HG03066 (cell line): Measurements from ENCODE around the gene NCBP3.

Experiments used
- ATAC-seq: cut with Tn5 transposase; IDR thresholded peaks from one replicate; pipeline ENCODE4 v1.9.1; 2021; ENCODE audit warnings: low read depth; ENCODE audit not compliant: unreplicated experiment

NCBP3 gene

GRCh38 chr17:3761036-3761917 lies 84.8 kb downstream of the NCBP3 start:
- ATAC-seq = no peak

DNA sequence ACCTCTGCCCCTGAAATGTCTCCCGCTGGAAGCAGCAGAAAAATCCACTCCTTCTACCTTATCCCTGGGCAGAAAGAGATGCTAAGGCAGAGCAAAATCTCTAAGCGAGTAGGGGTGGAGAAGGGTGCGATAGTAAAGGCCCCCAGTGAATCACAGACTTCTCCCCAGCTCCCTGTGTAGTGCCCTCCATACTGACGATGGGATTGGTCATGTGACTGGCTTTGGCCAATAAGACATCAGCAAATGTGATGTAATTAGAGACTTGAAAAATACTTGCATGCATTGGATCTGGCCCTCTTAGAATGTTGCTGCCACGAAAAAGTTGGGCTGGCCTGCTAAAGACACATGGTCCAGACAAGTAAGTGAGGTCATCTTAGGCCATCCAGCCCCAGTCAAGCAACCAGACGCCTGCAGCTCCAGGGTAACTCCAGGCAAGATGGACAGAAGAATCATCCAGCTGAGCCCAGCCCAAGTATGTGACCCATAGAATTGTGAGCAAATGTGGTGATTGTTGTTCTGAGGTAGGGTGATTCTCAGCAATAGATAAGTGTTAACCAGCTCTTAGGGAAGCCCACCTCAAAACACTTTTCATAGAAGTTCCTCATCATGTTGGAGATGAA lies 86.3 kb downstream of the NCBP3 start:
- no peak for ATAC-seq

DNA sequence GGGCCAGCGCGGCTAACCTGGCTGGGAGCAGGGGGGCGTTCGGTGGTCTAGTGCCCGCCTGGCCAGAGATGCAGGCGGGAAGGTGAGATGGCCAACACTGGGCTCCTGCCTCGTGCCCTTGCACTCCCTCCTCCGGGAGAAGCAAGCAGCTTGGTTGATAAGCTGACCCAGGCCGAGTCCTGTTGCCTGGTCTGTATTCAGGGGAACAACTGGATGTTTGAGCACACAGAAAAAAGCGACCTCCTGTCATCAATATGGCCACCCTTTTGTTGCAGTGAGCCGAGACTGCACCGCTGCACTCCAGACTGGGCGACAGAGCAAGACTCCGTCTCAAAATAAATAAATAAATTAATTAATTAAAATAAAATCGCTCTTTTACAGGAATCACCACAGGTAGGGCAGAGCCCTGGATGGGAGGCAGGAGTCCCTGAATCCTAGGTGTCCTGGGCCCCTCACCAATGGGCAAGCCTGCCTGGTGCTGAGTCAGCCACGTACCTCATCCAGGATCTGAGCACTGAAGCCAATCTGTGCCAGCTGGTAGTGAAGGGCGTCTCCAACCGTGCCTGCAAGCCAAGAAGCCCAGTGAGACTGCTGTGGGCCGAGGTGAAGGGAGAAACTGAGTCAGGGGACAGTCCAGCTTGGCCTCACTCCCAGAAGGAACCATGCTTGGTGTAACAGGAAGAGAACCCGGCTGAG lies 90.6 kb downstream of the NCBP3 start:
- ATAC-seq = no peak

GRCh38 chr17:3754458-3755334 lies 91.3 kb downstream of the NCBP3 start:
- no peak for ATAC-seq

DNA sequence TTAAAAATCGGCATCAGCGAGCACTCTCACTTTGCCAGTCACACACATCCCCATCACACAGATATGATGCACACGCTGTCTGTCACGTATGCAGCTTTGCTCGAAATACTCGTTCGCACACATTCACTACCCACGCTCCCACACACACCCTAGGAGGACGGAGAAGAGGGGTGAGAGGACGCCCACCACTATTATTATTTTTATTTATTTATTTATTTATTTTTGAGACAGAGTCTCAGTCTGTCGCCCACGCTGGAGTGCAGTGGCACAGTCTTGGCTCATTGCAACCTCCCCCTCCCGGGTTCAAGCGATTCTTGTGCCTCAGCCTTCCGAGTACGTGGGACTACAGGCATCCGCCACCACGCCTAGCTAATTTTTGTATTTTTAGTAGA lies 92.0 kb downstream of the NCBP3 start:
- no peak for ATAC-seq

GRCh38 chr17:3753624-3754023 lies 92.4 kb downstream of the NCBP3 start:
- no peak for ATAC-seq
